GM12801 (cell line): ENCODE measurements around the gene SOX18.

Experiments
- TF ChIP-seq, protein P1 (sequence below): IDR thresholded peaks from one replicate; pipeline ENCODE4 v1.5.1; 2011; ENCODE audit warnings: control low read depth; ENCODE audit not compliant: insufficient read length; ENCODE audit errors: extremely low read depth

SOX18 gene

DNA sequence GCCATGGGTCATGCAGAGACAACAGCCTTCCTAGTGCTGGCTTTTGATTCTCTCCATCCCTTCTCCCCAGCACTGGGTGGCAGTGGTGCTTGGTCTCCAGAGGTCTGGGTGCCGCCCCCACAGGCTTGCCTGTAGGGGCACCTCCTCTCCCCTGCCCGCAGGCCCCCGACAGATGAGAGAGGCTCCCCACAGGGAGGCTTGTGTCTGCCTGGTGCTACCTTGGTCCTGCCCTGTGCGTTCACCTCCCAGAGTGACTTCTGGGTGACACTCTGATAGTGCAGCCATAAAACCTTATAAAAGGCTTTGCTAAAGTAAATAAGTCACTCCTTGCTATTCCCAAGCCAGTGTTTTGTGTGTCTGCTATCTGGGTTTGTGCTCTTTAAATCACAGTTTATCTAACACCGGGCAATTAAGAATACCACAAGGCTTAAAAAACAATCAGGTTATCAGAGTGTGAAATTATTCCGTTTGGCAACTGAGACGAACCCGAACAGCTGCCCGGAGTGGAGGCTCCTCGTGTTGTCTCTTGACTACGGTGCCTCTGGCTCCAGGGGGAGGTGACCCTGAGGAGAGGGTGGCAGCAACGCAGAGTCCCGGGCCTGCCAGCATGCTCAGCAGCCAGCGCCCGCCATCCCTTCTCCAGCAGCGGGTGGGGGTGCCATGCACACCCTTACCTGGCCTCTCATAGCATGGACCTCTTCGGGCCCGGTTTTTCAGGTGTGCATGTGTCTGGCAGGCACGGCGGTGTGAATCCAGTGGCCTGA is 18.9 kb downstream of the SOX18 start:
- TF ChIP-seq, protein P1, sequence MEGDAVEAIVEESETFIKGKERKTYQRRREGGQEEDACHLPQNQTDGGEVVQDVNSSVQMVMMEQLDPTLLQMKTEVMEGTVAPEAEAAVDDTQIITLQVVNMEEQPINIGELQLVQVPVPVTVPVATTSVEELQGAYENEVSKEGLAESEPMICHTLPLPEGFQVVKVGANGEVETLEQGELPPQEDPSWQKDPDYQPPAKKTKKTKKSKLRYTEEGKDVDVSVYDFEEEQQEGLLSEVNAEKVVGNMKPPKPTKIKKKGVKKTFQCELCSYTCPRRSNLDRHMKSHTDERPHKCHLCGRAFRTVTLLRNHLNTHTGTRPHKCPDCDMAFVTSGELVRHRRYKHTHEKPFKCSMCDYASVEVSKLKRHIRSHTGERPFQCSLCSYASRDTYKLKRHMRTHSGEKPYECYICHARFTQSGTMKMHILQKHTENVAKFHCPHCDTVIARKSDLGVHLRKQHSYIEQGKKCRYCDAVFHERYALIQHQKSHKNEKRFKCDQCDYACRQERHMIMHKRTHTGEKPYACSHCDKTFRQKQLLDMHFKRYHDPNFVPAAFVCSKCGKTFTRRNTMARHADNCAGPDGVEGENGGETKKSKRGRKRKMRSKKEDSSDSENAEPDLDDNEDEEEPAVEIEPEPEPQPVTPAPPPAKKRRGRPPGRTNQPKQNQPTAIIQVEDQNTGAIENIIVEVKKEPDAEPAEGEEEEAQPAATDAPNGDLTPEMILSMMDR = no peak

DNA sequence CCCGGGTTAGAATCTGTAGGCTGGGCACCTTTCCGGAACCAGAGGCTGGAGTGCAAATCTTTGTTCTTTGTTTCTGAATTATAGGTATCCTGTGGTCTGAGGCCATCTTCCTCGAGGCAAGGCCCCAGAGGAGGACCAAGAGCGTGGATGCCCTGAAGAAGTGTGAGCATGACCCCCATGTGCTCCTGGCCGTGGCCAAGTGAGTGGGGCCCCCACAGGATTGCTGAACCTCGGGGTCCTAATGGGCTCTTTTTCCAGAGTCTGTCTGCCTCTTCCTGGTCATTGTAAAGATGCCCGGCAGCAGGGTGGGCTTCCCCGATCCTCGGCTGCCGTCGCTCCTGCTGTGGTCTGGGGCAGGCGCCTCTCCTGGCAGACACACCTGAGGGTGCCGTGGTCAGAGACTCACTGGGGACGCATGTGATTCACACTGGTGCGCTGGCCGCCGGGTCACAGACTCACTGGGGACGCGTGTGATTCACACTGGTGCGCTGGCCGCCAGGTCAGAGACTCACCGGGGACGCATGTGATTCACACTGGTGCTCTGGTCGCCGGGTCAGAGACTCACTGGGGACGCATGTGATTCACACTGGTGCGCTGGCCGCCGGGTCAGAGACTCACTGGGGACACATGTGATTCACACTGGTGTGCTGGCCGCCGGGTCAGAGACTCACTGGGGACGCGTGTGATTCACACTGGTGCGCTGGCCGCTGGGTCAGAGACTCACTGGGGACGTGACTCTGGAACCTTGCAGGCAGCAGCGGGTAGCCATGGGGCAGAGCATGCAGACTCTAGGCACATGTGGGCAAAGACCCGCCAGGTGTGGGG is 19.9 kb downstream of the SOX18 start:
- TF ChIP-seq, protein P1 = no peak

- TF ChIP-seq, protein P1 = no peak
Measured at GRCh38 chr20:64027981-64028685, 21.3 kb downstream of the SOX18 start.

GRCh38 chr20:64025826-64026412 is 23.5 kb downstream of the SOX18 start:
- TF ChIP-seq, protein P1 = no peak

DNA sequence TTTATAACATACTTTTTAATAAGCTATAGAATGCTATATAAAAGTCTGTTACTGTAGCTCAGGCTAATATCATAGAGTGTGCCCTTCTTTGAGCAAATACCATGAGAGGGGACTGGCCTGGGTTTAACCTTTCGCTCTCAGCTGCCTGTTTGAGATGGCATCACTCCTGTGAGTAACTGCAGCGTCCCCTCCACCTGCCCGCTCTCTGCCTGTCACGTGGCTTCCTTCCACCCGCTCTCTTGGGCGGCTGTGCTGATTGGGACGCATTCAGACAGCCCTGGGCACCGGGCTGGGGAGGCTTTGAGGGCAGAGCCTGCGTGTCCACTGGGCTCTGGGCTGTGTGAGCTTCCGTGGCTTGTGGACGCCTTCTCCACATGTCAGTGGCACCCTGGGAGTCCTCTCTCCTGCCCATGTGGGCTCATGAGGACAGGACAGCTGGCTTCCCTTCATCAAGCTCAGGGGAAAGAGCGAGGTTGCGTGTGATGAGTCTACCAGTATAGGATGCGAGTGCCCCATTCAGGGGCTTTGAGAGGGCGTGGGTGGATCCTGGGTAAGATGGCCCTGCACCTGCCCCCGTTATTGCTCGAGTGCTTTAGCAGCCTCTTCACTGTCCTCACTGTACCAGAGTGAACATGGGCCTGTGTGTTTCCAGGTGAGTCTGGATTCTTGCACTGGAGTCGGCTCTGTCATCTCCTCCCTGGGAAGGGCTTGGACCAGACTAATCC is 24.2 kb downstream of the SOX18 start:
- TF ChIP-seq, protein P1 = no peak

DNA sequence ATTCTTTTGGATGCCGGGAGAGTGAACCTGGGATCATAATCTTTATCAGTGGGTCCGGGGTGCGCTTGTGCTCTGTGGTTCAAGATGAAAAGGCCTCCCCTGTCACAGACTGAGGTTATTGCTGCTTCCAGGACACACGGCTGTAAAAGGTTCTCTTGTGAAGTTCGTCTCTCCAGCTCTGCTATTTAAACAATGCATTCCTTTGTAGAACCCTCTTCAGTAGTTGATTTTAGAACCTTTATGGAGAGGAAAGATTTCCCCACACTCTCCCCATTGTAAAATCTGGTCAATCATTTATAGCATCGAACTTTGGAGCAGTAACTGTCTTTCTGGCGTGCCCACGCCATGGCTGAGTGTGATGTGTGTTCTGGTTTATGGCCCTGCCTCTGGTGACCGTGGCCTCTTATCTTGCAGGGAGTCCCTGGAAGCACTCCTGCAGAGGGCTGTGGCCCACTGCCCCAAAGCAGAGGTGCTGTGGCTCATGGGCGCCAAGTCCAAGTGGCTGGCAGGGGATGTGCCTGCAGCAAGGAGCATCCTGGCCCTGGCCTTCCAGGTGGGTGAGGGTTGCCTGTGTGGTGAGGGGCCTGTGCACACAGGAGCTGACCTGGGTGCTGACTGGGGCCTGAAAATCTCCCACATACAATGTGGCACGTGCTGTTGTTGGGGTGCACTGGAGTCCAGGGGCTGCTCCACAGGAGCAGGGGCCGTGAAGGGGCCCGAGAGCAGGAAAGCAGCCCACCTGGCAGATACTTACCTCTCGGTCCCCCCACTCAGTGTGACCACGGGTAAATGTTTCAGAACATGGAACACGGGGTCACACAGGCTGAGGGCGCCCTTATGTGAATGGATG is 25.1 kb downstream of the SOX18 start:
- TF ChIP-seq, protein P1 = no peak
